Uterus (tissue), 4 donors: Measurements from ENCODE around the gene RBM15B. TPM values are rescaled to one million over a fixed set of nuclear protein-coding genes. Genes with fewer than 3 reads are reported as not detected.
"Not testable (repeated sequence)": the region's sequence is repeated elsewhere in the genome, so short reads cannot be mapped to it uniquely, and the experiment has no call there.

Experiments used
- DNase-seq, 2 donors: peaks; one replicate each; pipeline ENCODE4 v3.0.0-alpha.2; 2019 to 2020
- H3K27ac ChIP-seq, 2 donors: fragments of 200-600 bp; sonication (generic); 1 replicate in 1 of 2; 2 replicates in 1 of 2; pipeline ENCODE4 v1.5.1; 2016 to 2018
- H3K27me3 ChIP-seq, 2 donors: fragments of 200-600 bp; sonication (generic); one replicate each; pipeline ENCODE4 v1.5.1; 2018 to 2019; ENCODE audit warnings: control low read depth in 1 of 2
- H3K36me3 ChIP-seq, 2 donors: fragments of 200-600 bp; sonication (generic); one replicate each; pipeline ENCODE4 v1.5.1; 2019; ENCODE audit warnings: control low read depth in 1 of 2
- H3K4me1 ChIP-seq, 2 donors: fragments of 200-600 bp; sonication (generic); one replicate each; pipeline ENCODE4 v1.5.1; 2018 to 2019; ENCODE audit warnings: control low read depth in 1 of 2
- H3K4me3 ChIP-seq, 2 donors: fragments of 200-600 bp; sonication (generic); 1 replicate in 1 of 2; 2 replicates in 1 of 2; pipeline ENCODE4 v1.5.1; 2018 to 2019; ENCODE audit warnings: mild to moderate bottlenecking in 1 of 2
- H3K9me3 ChIP-seq, 2 donors: fragments of 200-600 bp; sonication (generic); one replicate each; pipeline ENCODE4 v1.5.1; 2019; ENCODE audit warnings: control low read depth in 1 of 2
- POLR2A ChIP-seq, 2 donors: fragments of 450-650 bp; IDR thresholded peaks; one replicate each; pipeline ENCODE4 v1.6.1; 2016; ENCODE audit warnings: antibody characterized with exemption in 2 of 2, mild to moderate bottlenecking in 1 of 2, moderate library complexity in 1 of 2
- intact Hi-C: fragments of 100-400 bp; cut with DNase I; formaldehyde crosslinking; loops from one replicate; pipeline ENCODE4 v1.15.1; 2023; ENCODE audit warnings: low total_unique reads
- total RNA-seq, 4 donors: library from RNA; depleted of rRNA in 3 of 4; stranded (reverse); fragments of >200 nt in 3 of 4; gene quantifications; one replicate each; pipeline versions ENCODE4 v1.1.0 to v1.2.4, GENCODE V29; 2014 to 2023
- TF ChIP-seq, protein P1 (sequence below), 4 experiments: fragments of 200-600 bp in 2 of 4; fragments of 450-650 bp in 2 of 4; sonication (generic) in 2 of 4; IDR thresholded peaks; one replicate each; pipeline ENCODE4 v1.5.1; 2016 to 2019; ENCODE audit warnings: antibody characterized with exemption in 4 of 4, mild to moderate bottlenecking in 2 of 4, moderate library complexity in 1 of 4
- donor health status: DM: yes; HTN: yes; CAD: no.

The RBM15B gene
- total RNA-seq, 4 donors from 2014 or later: 21.2 to 38.9 (median 28.1) TPM

DNA sequence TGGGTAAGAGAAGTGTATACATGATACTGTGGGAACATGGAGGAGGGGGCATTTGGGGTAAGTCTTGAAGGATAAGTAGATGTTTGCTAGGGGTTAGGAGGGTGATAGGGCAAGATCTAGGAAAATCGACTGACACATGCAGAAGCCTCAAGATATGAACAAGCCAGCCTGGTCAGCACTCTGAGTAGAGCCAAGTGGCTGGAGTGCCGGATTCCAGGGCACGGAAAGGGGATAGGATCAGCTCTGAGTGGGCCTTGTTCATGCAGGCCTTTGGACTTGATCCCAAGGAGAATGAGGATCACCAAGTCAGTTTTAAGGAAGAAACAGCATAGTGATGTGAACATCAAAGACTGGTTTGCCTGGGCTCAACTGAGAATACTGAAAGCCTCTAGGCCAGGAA lies 30.3 kb upstream of the RBM15B start:
- no peaks in the 10 kb centered on the region for H3K9me3 ChIP-seq
- no peaks in the 10 kb centered on the region for H3K27me3 ChIP-seq
- no peaks in the 10 kb centered on the region for H3K36me3 ChIP-seq
- no peak for DNase-seq
- no peaks in the 10 kb centered on the region for H3K4me1 ChIP-seq
- no peak overlapping the region for H3K27ac ChIP-seq
- no peak overlapping the region for H3K4me3 ChIP-seq
- intact Hi-C loops: no loop called here
- no peak for TF ChIP-seq POLR2A (IDR thresholded peaks at IDR 0.05)
- TF ChIP-seq, protein P1, sequence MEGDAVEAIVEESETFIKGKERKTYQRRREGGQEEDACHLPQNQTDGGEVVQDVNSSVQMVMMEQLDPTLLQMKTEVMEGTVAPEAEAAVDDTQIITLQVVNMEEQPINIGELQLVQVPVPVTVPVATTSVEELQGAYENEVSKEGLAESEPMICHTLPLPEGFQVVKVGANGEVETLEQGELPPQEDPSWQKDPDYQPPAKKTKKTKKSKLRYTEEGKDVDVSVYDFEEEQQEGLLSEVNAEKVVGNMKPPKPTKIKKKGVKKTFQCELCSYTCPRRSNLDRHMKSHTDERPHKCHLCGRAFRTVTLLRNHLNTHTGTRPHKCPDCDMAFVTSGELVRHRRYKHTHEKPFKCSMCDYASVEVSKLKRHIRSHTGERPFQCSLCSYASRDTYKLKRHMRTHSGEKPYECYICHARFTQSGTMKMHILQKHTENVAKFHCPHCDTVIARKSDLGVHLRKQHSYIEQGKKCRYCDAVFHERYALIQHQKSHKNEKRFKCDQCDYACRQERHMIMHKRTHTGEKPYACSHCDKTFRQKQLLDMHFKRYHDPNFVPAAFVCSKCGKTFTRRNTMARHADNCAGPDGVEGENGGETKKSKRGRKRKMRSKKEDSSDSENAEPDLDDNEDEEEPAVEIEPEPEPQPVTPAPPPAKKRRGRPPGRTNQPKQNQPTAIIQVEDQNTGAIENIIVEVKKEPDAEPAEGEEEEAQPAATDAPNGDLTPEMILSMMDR (IDR thresholded peaks at IDR 0.05): no peak

DNA sequence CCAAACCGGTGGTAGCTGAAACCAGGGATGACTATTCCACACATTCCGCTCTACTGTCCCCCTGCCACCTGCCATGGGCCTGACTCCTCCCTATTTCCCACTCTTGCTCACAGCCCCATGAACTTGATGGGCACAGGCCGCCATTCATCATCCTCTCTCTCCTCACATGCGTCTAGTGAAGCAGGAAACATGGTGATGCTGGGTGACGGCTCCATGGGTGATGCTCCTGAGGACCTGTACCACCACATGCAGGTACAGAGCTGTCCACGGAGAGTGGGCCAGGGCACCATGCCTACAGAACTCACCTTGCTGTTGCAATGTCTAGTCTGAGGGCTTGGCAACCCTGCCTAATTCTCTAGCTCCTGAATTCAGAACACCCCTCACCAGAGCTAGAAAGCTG lies 29.3 kb upstream of the RBM15B start:
- H3K4me3 ChIP-seq: no peak overlapping the region
- H3K36me3 ChIP-seq: no peaks in the 10 kb centered on the region
- no peaks in the 10 kb centered on the region for H3K4me1 ChIP-seq
- DNase-seq: no peak
- no peaks in the 10 kb centered on the region for H3K9me3 ChIP-seq
- H3K27ac ChIP-seq: no peak overlapping the region
- no peaks in the 10 kb centered on the region for H3K27me3 ChIP-seq
- intact Hi-C loops: no loop called here
- no peak for TF ChIP-seq POLR2A (IDR thresholded peaks at IDR 0.05)
- TF ChIP-seq, protein P1 (IDR thresholded peaks at IDR 0.05): no peak

DNA sequence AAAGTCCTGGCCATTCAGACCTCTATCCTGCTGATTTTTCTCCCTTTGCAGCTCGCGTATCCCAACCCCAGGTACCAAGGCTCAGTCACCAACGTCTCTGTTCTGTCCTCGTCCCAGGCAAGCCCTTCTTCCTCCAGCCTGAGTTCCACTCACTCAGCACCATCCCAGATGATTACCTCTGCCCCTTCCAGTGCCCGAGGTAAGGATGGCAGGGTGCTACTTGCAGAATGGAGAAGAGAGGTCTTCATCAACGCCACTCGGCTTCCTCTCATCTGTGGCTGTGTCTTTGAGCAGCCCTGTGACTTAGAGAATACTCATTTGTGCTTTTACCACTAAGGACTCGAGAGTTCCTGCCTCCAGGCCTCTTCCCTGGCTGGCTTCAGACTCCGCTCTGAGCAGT lies 28.6 kb upstream of the RBM15B start:
- TF ChIP-seq POLR2A (IDR thresholded peaks at IDR 0.05): no peak
- TF ChIP-seq, protein P1 (IDR thresholded peaks at IDR 0.05): no peak
- Histone ChIP-seq H3K9me3 (no peaks in the 10 kb centered on the region), H3K4me1 (no peaks in the 10 kb centered on the region), H3K27ac (no peak overlapping the region), H3K27me3 (no peaks in the 10 kb centered on the region), H3K36me3 (no peaks in the 10 kb centered on the region), H3K4me3 (no peak overlapping the region)
- DNase-seq: no peak
- intact Hi-C loops: no loop called here

DNA sequence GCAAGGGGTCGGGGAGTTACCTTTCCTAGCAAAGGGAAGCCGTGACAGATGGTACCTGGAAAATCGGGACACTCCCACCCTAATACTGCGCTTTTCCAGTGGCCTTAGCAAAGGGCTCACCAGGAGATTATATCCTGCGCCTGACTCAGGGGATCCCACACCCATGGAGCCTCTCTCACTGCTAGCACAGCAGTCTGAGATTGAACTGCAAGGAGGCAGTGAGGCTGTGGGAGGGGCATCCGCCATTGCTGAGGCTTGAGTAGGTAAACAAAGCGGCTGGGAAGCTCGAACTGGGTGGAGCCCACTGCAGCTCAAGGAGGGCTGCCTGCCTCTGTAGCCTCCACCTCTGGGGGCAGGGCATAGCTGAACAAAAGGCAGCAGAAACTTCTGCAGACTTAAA lies 22.8 kb upstream of the RBM15B start:
- DNase-seq, H3K9me3 ChIP-seq, H3K27ac ChIP-seq, H3K4me1 ChIP-seq, H3K27me3 ChIP-seq, H3K4me3 ChIP-seq, H3K36me3 ChIP-seq, intact Hi-C loops: not testable (repeated sequence)

DNA sequence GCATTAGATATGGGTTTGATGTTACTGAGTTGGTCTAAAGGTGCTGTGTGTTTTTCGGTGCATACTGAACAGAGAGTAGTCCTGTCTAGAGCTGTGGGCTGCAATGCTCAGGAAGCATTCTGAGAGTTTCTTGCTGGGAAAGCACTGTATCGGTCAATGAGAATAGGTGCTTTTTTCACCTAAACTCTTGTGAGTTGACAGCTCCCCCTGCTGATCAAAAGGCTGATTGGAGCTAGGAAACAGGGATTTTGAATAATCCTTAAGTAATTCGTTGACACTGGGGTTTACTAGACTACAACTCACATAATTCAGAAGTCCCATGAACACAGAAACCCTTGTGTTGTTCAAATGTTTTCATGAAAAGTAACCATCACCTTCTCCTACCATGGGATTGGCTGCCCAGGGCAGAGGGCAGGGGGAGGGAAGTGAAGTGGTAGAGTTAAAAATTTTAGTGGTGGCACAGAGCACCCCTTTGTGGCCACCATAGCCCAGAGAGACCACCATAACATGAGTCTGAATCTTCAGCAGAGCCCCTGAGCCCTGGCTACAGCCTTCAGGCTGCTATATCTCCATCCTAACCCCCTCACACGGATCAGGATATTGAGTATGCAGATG lies 19.0 kb upstream of the RBM15B start:
- TF ChIP-seq, protein P1 (IDR thresholded peaks at IDR 0.05): peak; percentile 34 to 62 (median 50)
- no peak for TF ChIP-seq POLR2A (IDR thresholded peaks at IDR 0.05)
- no peaks in the 10 kb centered on the region for H3K36me3 ChIP-seq
- no peaks in the 10 kb centered on the region for H3K9me3 ChIP-seq
- intact Hi-C loops: no loop called here
- no peak overlapping the region for H3K4me3 ChIP-seq
- no peak for DNase-seq
- no peak overlapping the region for H3K27ac ChIP-seq
- no peaks in the 10 kb centered on the region for H3K27me3 ChIP-seq
- no peaks in the 10 kb centered on the region for H3K4me1 ChIP-seq
